CD14-positive monocyte (primary cell): ENCODE measurements around the gene SH2B2. TPM values are rescaled to one million over a fixed set of nuclear protein-coding genes. Genes with fewer than 3 reads are reported as not detected.

ENCODE experiments used
- DNase-seq, 3 donors: peaks; one replicate each; pipeline ENCODE4 v3.0.0-alpha.2; 2011 to 2022
- H2AFZ ChIP-seq: 2 replicates; pipeline ENCODE4 v1.6.0; 2012; ENCODE audit warnings: mild to moderate bottlenecking, low read depth, low read length, inconsistent platforms; ENCODE audit not compliant: insufficient read depth, poor library complexity, severe bottlenecking
- H3K27ac ChIP-seq, 2 donors: 1 replicate in 1 of 2; 2 replicates in 1 of 2; pipeline ENCODE4 v1.5.1; 2012 to 2013; ENCODE audit warnings: low read length in 2 of 2, control low read depth in 1 of 2, inconsistent platforms in 1 of 2, low read depth in 1 of 2, mild to moderate bottlenecking in 1 of 2
- H3K27me3 ChIP-seq, 2 donors: one replicate each; pipeline versions ENCODE4 v1.6.0 to v1.6.1; 2011 to 2013; ENCODE audit warnings: low read length in 2 of 2; ENCODE audit not compliant: control insufficient read depth in 2 of 2, insufficient read depth in 2 of 2
- H3K36me3 ChIP-seq, 2 donors: replicated peaks in 1 of 2; 1 replicate in 1 of 2; 2 replicates in 1 of 2; pipeline versions ENCODE4 v1.5.1 to v1.6.1; 2012 to 2013; ENCODE audit warnings: low read length in 2 of 2, control low read depth in 1 of 2, inconsistent platforms in 1 of 2, mild to moderate bottlenecking in 1 of 2; ENCODE audit not compliant: insufficient read depth in 2 of 2, control insufficient read depth in 1 of 2
- H3K4me1 ChIP-seq, 2 donors: 1 replicate in 1 of 2; 2 replicates in 1 of 2; pipeline versions ENCODE4 v1.5.1 to v1.6.1; 2012 to 2013; ENCODE audit warnings: low read length in 2 of 2, control low read depth in 1 of 2, inconsistent platforms in 1 of 2, mild to moderate bottlenecking in 1 of 2, moderate library complexity in 1 of 2; ENCODE audit not compliant: insufficient read depth in 2 of 2, control insufficient read depth in 1 of 2
- H3K4me2 ChIP-seq: replicated peaks from 2 replicates; pipeline ENCODE3; 2012; ENCODE audit warnings: low read length, moderate library complexity, mild to moderate bottlenecking; ENCODE audit not compliant: poor library complexity, severe bottlenecking; ENCODE audit errors: extremely low read depth
- H3K4me3 ChIP-seq, 3 experiments: fragments of 200-600 bp in 1 of 3; sonication (generic) in 1 of 3; replicated peaks in 1 of 3; 1 replicate in 2 of 3; 2 replicates in 1 of 3; pipeline ENCODE4 v1.5.1; 2011 to 2013; ENCODE audit warnings: low read length in 3 of 3, mild to moderate bottlenecking in 3 of 3, control low read depth in 2 of 3, low read depth in 2 of 3, inconsistent platforms in 1 of 3, moderate library complexity in 1 of 3
- H3K79me2 ChIP-seq: 2 replicates; pipeline ENCODE4 v1.6.0; 2012; ENCODE audit warnings: mild to moderate bottlenecking, control low read depth, inconsistent platforms, low read length, moderate library complexity; ENCODE audit not compliant: insufficient read depth
- H3K9ac ChIP-seq: 2 replicates; pipeline ENCODE4 v1.6.0; 2017; ENCODE audit warnings: low read length, mild to moderate bottlenecking; ENCODE audit not compliant: insufficient read depth, poor library complexity, severe bottlenecking
- H3K9me3 ChIP-seq, 2 donors: replicated peaks in 1 of 2; 1 replicate in 1 of 2; 2 replicates in 1 of 2; pipeline versions ENCODE4 v1.5.1 to v1.6.1; 2012 to 2013; ENCODE audit warnings: low read length in 2 of 2, control low read depth in 1 of 2; ENCODE audit not compliant: control insufficient read depth in 1 of 2, insufficient read depth in 1 of 2
- H4K20me1 ChIP-seq: 2 replicates; pipeline ENCODE4 v1.6.0; 2012; ENCODE audit warnings: mild to moderate bottlenecking, low read length, control low read depth, moderate library complexity; ENCODE audit not compliant: insufficient read depth
- H3K27ac Mint-ChIP-seq, 7 donors: one replicate each; pipeline ENCODE4 v1.8.0; 2020; ENCODE audit warnings: mild to moderate bottlenecking in 7 of 7, mixed read lengths in 7 of 7, moderate library complexity in 6 of 7, inconsistent platforms in 2 of 7
- H3K27me3 Mint-ChIP-seq, 3 donors: one replicate each; pipeline ENCODE4 v1.8.0; 2021 to 2022; ENCODE audit warnings: low read depth in 3 of 3, mild to moderate bottlenecking in 3 of 3, mixed read lengths in 3 of 3, moderate library complexity in 3 of 3, inconsistent platforms in 1 of 3
- H3K36me3 Mint-ChIP-seq, 2 donors: one replicate each; pipeline ENCODE4 v1.8.0; 2020; ENCODE audit warnings: mixed read lengths in 2 of 2, inconsistent platforms in 1 of 2, mild to moderate bottlenecking in 1 of 2
- H3K4me1 Mint-ChIP-seq: one replicate; pipeline ENCODE4 v1.8.0; 2020; ENCODE audit warnings: mild to moderate bottlenecking, mixed read lengths
- H3K4me3 Mint-ChIP-seq, 2 donors: one replicate each; pipeline ENCODE4 v1.8.0; 2020; ENCODE audit warnings: mild to moderate bottlenecking in 2 of 2, mixed read lengths in 2 of 2, moderate library complexity in 1 of 2
- H3K9me3 Mint-ChIP-seq, 7 donors: one replicate each; pipeline ENCODE4 v1.8.0; 2020 to 2022; ENCODE audit warnings: mixed read lengths in 7 of 7, mild to moderate bottlenecking in 6 of 7, moderate library complexity in 6 of 7, inconsistent platforms in 2 of 7
- WGBS: methylation state at CpG from one replicate; pipeline ENCODE4 v1.1.5; 2013; ENCODE audit warnings: missing lambda C conversion rate; ENCODE audit not compliant: insufficient coverage; 5-methylcytosine and 5-hydroxymethylcytosine counted together
- intact Hi-C, 2 donors: fragments of 100-400 bp; cut with micrococcal nuclease; formaldehyde crosslinking; loops; one replicate each; pipeline versions ENCODE4 v1.15.0 to v1.15.1; 2023
- polyA plus RNA-seq, 3 donors: library from polyadenylated mRNA; depleted of rRNA in 1 of 3; unstranded in 2 of 3; stranded (reverse) in 1 of 3; fragments of 300-500 nt in 2 of 3; fragments of >200 nt in 1 of 3; fragmentation: Illumina TruSeq in 2 of 3; gene quantifications; 1 replicate in 2 of 3; 2 replicates in 1 of 3; pipeline ENCODE4 v1.2.3, GENCODE V29; 2012 to 2021
- TF ChIP-seq, protein P1 (sequence below): fragments of 200-600 bp; IDR thresholded peaks from one replicate; pipeline ENCODE4 v1.8.0; 2022; ENCODE audit warnings: antibody characterized with exemption, mild to moderate bottlenecking

SH2B2 gene
- polyA plus RNA-seq, 3 donors: 3.8 to 26.3 (median 4.7) TPM

DNA sequence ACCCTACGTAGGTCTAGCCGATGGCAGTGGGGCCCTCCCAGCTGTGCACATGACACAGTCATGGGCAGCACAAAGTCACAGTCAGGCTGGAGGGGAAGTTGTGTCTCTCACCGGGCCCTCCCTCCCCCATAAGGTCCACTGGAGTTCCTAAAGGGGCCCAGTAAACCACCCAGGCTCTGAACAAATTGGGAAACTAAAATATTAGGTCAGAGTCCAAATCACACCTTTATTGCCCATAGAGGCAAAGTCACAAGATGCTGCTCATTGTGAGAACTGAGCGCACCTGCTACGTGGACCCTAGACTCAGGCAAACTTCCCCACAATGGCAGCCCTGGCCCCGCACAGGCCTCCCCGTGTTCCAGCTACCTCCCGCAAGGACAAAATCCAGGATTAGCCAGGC is 45.2 kb upstream of the SH2B2 start:
- Histone ChIP-seq H3K4me1 (no peaks in the 10 kb centered on the region), H3K4me3 (no peak overlapping the region), H4K20me1 (peaks cover 28% of the 10 kb centered on the region), H3K4me2 (no peak overlapping the region), H3K27me3 (no peaks in the 10 kb centered on the region), H3K9ac (no peak overlapping the region), H3K79me2 (no peaks in the 10 kb centered on the region), H3K36me3 (peaks cover 82 to 92% of the 10 kb centered on the region in 2 donors), H3K27ac (no peak overlapping the region), H3K9me3 (no peaks in the 10 kb centered on the region), H2AFZ (no peak overlapping the region)
- intact Hi-C loops: no loop called here
- Mint-ChIP-seq H3K4me3 (no peak overlapping the region), H3K27me3 (peaks cover 0 to 1% (median 0%) of the 10 kb centered on the region in 3 donors), H3K4me1 (no peaks in the 10 kb centered on the region), H3K9me3 (peaks cover 0 to 1% (median 0%) of the 10 kb centered on the region in 7 donors), H3K36me3 (peaks cover 64 to 95% of the 10 kb centered on the region in 2 donors), H3K27ac (peak overlapping the region in 2 of 7 donors; percentile 26 to 81)
- no peak for DNase-seq
- TF ChIP-seq, protein P1, sequence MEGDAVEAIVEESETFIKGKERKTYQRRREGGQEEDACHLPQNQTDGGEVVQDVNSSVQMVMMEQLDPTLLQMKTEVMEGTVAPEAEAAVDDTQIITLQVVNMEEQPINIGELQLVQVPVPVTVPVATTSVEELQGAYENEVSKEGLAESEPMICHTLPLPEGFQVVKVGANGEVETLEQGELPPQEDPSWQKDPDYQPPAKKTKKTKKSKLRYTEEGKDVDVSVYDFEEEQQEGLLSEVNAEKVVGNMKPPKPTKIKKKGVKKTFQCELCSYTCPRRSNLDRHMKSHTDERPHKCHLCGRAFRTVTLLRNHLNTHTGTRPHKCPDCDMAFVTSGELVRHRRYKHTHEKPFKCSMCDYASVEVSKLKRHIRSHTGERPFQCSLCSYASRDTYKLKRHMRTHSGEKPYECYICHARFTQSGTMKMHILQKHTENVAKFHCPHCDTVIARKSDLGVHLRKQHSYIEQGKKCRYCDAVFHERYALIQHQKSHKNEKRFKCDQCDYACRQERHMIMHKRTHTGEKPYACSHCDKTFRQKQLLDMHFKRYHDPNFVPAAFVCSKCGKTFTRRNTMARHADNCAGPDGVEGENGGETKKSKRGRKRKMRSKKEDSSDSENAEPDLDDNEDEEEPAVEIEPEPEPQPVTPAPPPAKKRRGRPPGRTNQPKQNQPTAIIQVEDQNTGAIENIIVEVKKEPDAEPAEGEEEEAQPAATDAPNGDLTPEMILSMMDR: no peak
- 97% methylated on average over 5 of the region's 8 CpGs for WGBS

DNA sequence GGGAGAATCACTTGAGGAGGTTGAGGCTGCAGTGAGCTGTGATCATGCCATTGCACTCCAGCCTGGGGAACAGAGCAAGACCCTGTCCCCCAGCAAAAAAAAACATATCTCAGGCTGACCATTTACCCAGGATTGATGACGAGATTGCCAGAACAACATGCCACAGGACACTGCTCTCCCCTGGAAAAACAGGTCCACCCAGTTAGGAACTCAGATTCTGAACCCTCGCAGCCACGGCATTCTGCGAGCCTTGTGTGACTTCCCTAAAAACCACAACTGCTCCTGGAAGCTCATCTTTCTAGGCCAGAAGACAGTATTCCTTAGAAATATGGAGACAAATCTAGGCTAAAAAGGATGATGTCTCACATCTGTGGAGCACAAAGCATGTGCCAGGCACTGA is 42.1 kb upstream of the SH2B2 start:
- Mint-ChIP-seq H3K4me3 (no peak overlapping the region), H3K4me1 (no peaks in the 10 kb centered on the region), H3K27me3 (peaks cover 0 to 3% (median 0%) of the 10 kb centered on the region in 3 donors), H3K9me3 (peaks cover 0 to 4% (median 0%) of the 10 kb centered on the region in 7 donors), H3K27ac (no peak overlapping the region), H3K36me3 (peaks cover 59 to 87% of the 10 kb centered on the region in 2 donors)
- Histone ChIP-seq H3K27me3 (no peaks in the 10 kb centered on the region), H3K79me2 (no peaks in the 10 kb centered on the region), H3K27ac (no peak overlapping the region), H4K20me1 (peaks cover 16% of the 10 kb centered on the region), H3K9ac (no peak overlapping the region), H3K4me3 (no peak overlapping the region), H2AFZ (no peak overlapping the region), H3K4me1 (no peaks in the 10 kb centered on the region), H3K4me2 (no peak overlapping the region), H3K36me3 (peaks cover 77 to 91% of the 10 kb centered on the region in 2 donors), H3K9me3 (peaks cover 0 to 3% of the 10 kb centered on the region in 2 donors)
- TF ChIP-seq, protein P1: no peak
- WGBS: 100% methylated on average over 1 of the region's 4 CpGs
- no peak for DNase-seq
- intact Hi-C loops: no loop called here
